A549 (cell line): ENCODE data around the gene PLCB1. TPM values are rescaled to one million over a fixed set of nuclear protein-coding genes. Genes with fewer than 3 reads are reported as not detected.

Experiments used
- ATAC-seq, 2 experiments: fragments of 200-7000 bp in 1 of 2; fragments of >200 bp in 1 of 2; cut with Nextera tagmentation in 1 of 2; cut with Tn5 transposase in 1 of 2; 3 replicates each; pipeline versions ENCODE4 v1.8.0 to v1.9.1; 2018 to 2020; ENCODE audit warnings: mild to moderate bottlenecking in 1 of 2, moderate library complexity in 1 of 2
- CTCF ChIA-PET: fragments of 300-600 bp; sonication (Branson Sonifier 250); formaldehyde crosslinking; extraction: SDS; loops from one replicate; lab custom pipeline; 2021; ENCODE audit warnings: antibody characterized with exemption, inconsistent platforms; lab: Yijun Ruan, JAX
- POLR2A ChIA-PET: fragments of 350-600 bp; formaldehyde crosslinking; extraction: SDS; loops from one replicate; lab custom pipeline; 2021; ENCODE audit warnings: antibody characterized with exemption, inconsistent platforms; lab: Yijun Ruan, JAX
- DNase-seq, 2 experiments: peaks; one replicate each; pipeline versions ENCODE4 v3.0.0 to v3.0.0-alpha.2; 2011 to 2016; ENCODE audit warnings: low read depth in 1 of 2, low spot score in 1 of 2
- FAIRE-seq: peaks from 2 replicates; lab custom pipeline; 2011; peaks lifted over from hg19 to GRCh38; lab: Jason Lieb, UNC
- H3K27ac ChIP-seq, 2 experiments: fragments of >200 bp; sonication (Bioruptor Twin); formaldehyde crosslinking; 3 replicates each; pipeline ENCODE4 v1.5.1; 2016 to 2017
- H3K4me1 ChIP-seq: fragments of >200 bp; sonication (Bioruptor Twin); formaldehyde crosslinking; 3 replicates; pipeline ENCODE4 v1.6.1; 2016
- H3K4me2 ChIP-seq: fragments of >200 bp; sonication (Bioruptor Twin); formaldehyde crosslinking; 3 replicates; pipeline ENCODE4 v1.6.1; 2016
- H3K4me3 ChIP-seq: fragments of >200 bp; sonication (Bioruptor Twin); formaldehyde crosslinking; 3 replicates; pipeline ENCODE4 v1.5.1; 2016
- H3K9me3 ChIP-seq: fragments of >200 bp; sonication (Bioruptor Twin); formaldehyde crosslinking; 3 replicates; pipeline ENCODE4 v1.6.1; 2016
- BCL3 ChIP-seq: fragments of >200 bp; sonication (Bioruptor Twin); formaldehyde crosslinking; IDR thresholded peaks from 3 replicates; pipeline ENCODE4 v1.6.1; 2016
- CHD2 ChIP-seq: fragments of 150-350 bp; IDR thresholded peaks from 2 replicates; pipeline ENCODE4 v1.6.1; 2014; ENCODE audit warnings: low read length; ENCODE audit not compliant: partially characterized antibody
- CHD4 ChIP-seq: fragments of 200-600 bp; sonication (generic); IDR thresholded peaks from 2 replicates; pipeline ENCODE4 v1.6.1; 2016; ENCODE audit warnings: antibody characterized with exemption, mild to moderate bottlenecking, borderline replicate concordance
- EHF ChIP-seq: fragments of 250-450 bp; sonication (Bioruptor Pico); IDR thresholded peaks from 2 replicates; pipeline ENCODE4 v1.5.0; 2020; ENCODE audit warnings: mild to moderate bottlenecking
- ELK1 ChIP-seq: fragments of 150-350 bp; IDR thresholded peaks from 2 replicates; pipeline ENCODE4 v1.6.1; 2014; ENCODE audit warnings: low read depth, mild to moderate bottlenecking, low read length
- ESRRA ChIP-seq: fragments of 150-350 bp; IDR thresholded peaks from 2 replicates; pipeline ENCODE4 v1.6.1; 2014; ENCODE audit warnings: mild to moderate bottlenecking, low read length, borderline replicate concordance
- FOXS1 ChIP-seq: fragments of 250-450 bp; sonication (Bioruptor Pico); IDR thresholded peaks from 2 replicates; pipeline ENCODE4 v1.5.0; 2020; ENCODE audit warnings: mild to moderate bottlenecking, moderate library complexity
- GATA3 ChIP-seq: IDR thresholded peaks from 2 replicates; pipeline ENCODE4 v1.6.1; 2012; ENCODE audit warnings: borderline replicate concordance
- HES2 ChIP-seq: fragments of >200 bp; sonication (Bioruptor Twin); formaldehyde crosslinking; IDR thresholded peaks from 2 replicates; pipeline ENCODE4 v1.6.1; 2016
- JUN ChIP-seq, 2 experiments: fragments of >200 bp; sonication (Bioruptor Twin); formaldehyde crosslinking; IDR thresholded peaks; 2 replicates in 1 of 2; 3 replicates in 1 of 2; pipeline ENCODE4 v1.6.1; 2016 to 2017
- JUNB ChIP-seq: fragments of >200 bp; sonication (Bioruptor Twin); formaldehyde crosslinking; IDR thresholded peaks from 2 replicates; pipeline ENCODE4 v1.6.1; 2016
- KDM1A ChIP-seq: fragments of 200-600 bp; sonication (generic); IDR thresholded peaks from 2 replicates; pipeline ENCODE4 v1.6.1; 2016; ENCODE audit warnings: low read depth, mild to moderate bottlenecking
- KDM5A ChIP-seq: fragments of 200-600 bp; sonication (generic); IDR thresholded peaks from 2 replicates; pipeline ENCODE4 v1.6.1; 2016; ENCODE audit warnings: antibody characterized with exemption, mild to moderate bottlenecking
- MAZ ChIP-seq: fragments of 150-350 bp; IDR thresholded peaks from 2 replicates; pipeline ENCODE4 v1.6.1; 2014; ENCODE audit warnings: antibody characterized with exemption, low read depth, low read length, borderline replicate concordance
- NR3C1 ChIP-seq: fragments of >200 bp; sonication (Bioruptor Twin); formaldehyde crosslinking; IDR thresholded peaks from 3 replicates; pipeline ENCODE4 v1.6.1; 2017
- PHF8 ChIP-seq: fragments of 200-600 bp; sonication (generic); IDR thresholded peaks from 2 replicates; pipeline ENCODE4 v1.6.1; 2016; ENCODE audit warnings: low read depth, mild to moderate bottlenecking, antibody characterized with exemption, moderate library complexity, borderline replicate concordance
- POLR2A ChIP-seq: IDR thresholded peaks from 2 replicates; pipeline ENCODE4 v1.6.1; 2012; ENCODE audit warnings: mild to moderate bottlenecking, low read length
- POLR2AphosphoS2 ChIP-seq: conservative IDR thresholded peaks from 2 replicates; pipeline ENCODE4 v1.6.1; 2012; ENCODE audit warnings: low read length, improper control_type of control experiment, inconsistent platforms
- RCOR1 ChIP-seq: fragments of 150-350 bp; IDR thresholded peaks from 2 replicates; pipeline ENCODE4 v1.6.1; 2014; ENCODE audit warnings: antibody characterized with exemption, low read length, low read depth
- TFCP2L1 ChIP-seq: fragments of 250-450 bp; sonication (Bioruptor Pico); IDR thresholded peaks from 2 replicates; pipeline ENCODE4 v1.5.0; 2021; ENCODE audit warnings: mild to moderate bottlenecking
- ZC3H11A ChIP-seq: fragments of 450-650 bp; IDR thresholded peaks from 2 replicates; pipeline ENCODE4 v1.6.1; 2014; ENCODE audit warnings: antibody characterized with exemption, mild to moderate bottlenecking
- ZFP36 ChIP-seq: fragments of 450-650 bp; IDR thresholded peaks from 2 replicates; pipeline ENCODE4 v1.6.1; 2014; ENCODE audit warnings: borderline replicate concordance; ENCODE audit not compliant: partially characterized antibody
- WGBS: methylation state at CpG from one replicate; pipeline ENCODE4 v1.1.6; 2017; ENCODE audit errors: missing lambda C conversion rate; 5-methylcytosine and 5-hydroxymethylcytosine counted together
- polyA plus RNA-seq, 4 experiments: library from polyadenylated mRNA; depleted of rRNA in 3 of 4; stranded (reverse); fragments of >200 nt; fragmentation: RNase III in 1 of 4; extraction: RNeasy Plus Mini Kit Qiagen cat#74134 plus additional on column Dnase treatment in 1 of 4; gene quantifications; 2 replicates in 3 of 4; 3 replicates in 1 of 4; pipeline ENCODE4 v1.2.3, GENCODE V29; 2011 to 2017
- TF ChIP-seq, protein P1 (sequence below): IDR thresholded peaks from 2 replicates; pipeline ENCODE4 v1.6.1; 2012

Gene PLCB1
- polyA plus RNA-seq, 2 of the 4 experiments (the other 2 are of a cell fraction) = 0.97 to 6.3 TPM

- Histone ChIP-seq H3K4me2 (no peak overlapping the region), H3K4me1 (no peaks in the 10 kb centered on the region), H3K27ac (no peak overlapping the region), H3K4me3 (no peak overlapping the region), H3K9me3 (no peaks in the 10 kb centered on the region)
- no peak for ATAC-seq
- 4% methylated on average over 7 of the region's 7 CpGs for WGBS
- no peak for TF ChIP-seq RCOR1
- no peak for TF ChIP-seq ELK1
- no peak for TF ChIP-seq ZC3H11A
- TF ChIP-seq KDM1A = no peak
- TF ChIP-seq, protein P1, sequence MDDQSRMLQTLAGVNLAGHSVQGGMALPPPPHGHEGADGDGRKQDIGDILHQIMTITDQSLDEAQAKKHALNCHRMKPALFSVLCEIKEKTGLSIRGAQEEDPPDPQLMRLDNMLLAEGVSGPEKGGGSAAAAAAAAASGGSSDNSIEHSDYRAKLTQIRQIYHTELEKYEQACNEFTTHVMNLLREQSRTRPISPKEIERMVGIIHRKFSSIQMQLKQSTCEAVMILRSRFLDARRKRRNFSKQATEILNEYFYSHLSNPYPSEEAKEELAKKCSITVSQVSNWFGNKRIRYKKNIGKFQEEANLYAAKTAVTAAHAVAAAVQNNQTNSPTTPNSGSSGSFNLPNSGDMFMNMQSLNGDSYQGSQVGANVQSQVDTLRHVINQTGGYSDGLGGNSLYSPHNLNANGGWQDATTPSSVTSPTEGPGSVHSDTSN = no peak
- no peak for TF ChIP-seq GATA3
- no peak for TF ChIP-seq POLR2AphosphoS2
- no peak for TF ChIP-seq CHD4
- no peak for TF ChIP-seq JUN (IDR thresholded peaks at IDR 0.05)
- no peak for TF ChIP-seq PHF8
- TF ChIP-seq BCL3 = no peak
- TF ChIP-seq ZFP36 = no peak
- no peak for TF ChIP-seq MAZ
- TF ChIP-seq KDM5A = no peak
- TF ChIP-seq FOXS1 (CRISPR knock-in tag) = no peak
- TF ChIP-seq EHF = no peak
- no peak for TF ChIP-seq JUNB
- CTCF ChIA-PET = interaction anchor here (0.5 to 1.8 kb wide), 2 partner anchors 8 to 1960 kb away, joined by 3 to 7 read pairs; no protein-coding TSS in a partner anchor
- FAIRE-seq = no peak
- POLR2A ChIA-PET = no interaction called here
- no peak for DNase-seq
Measured at GRCh38 chr20:8487696-8488095, 355.6 kb downstream of the PLCB1 start.

GRCh38 chr20:8489094-8489883 is 357.2 kb downstream of the PLCB1 start:
- H3K9me3 ChIP-seq = no peaks in the 10 kb centered on the region
- FAIRE-seq (no peak), ATAC-seq (no peak), DNase-seq (no peak)
- 14% methylated on average over 6 of the region's 6 CpGs for WGBS
- no peak overlapping the region for H3K27ac ChIP-seq
- CTCF ChIA-PET = interaction anchor here (1.8 kb wide), 1 partner anchor 9 kb away, joined by 7 read pairs; no protein-coding TSS in a partner anchor
- H3K4me3 ChIP-seq = no peak overlapping the region
- no peaks in the 10 kb centered on the region for H3K4me1 ChIP-seq
- TF ChIP-seq NR3C1 (no peak), MAZ (no peak), ESRRA (no peak), POLR2AphosphoS2 (no peak), HES2 (no peak), BCL3 (no peak), TFCP2L1 (CRISPR knock-in tag) (no peak), POLR2A (no peak), CHD2 (no peak), GATA3 (no peak)
- POLR2A ChIA-PET = no interaction called here
- H3K4me2 ChIP-seq = no peak overlapping the region
